ENCODE data around the gene ATF5. TPM values are rescaled to one million over a fixed set of nuclear protein-coding genes. Genes with fewer than 3 reads are reported as not detected.

Gene ATF5
- total and polyA plus RNA-seq, 2 of the 13 experiments (the other 11 are each of a cell fraction or from before 2014, with no cell fraction given) = 5.2 to 10.3 TPM

DNA sequence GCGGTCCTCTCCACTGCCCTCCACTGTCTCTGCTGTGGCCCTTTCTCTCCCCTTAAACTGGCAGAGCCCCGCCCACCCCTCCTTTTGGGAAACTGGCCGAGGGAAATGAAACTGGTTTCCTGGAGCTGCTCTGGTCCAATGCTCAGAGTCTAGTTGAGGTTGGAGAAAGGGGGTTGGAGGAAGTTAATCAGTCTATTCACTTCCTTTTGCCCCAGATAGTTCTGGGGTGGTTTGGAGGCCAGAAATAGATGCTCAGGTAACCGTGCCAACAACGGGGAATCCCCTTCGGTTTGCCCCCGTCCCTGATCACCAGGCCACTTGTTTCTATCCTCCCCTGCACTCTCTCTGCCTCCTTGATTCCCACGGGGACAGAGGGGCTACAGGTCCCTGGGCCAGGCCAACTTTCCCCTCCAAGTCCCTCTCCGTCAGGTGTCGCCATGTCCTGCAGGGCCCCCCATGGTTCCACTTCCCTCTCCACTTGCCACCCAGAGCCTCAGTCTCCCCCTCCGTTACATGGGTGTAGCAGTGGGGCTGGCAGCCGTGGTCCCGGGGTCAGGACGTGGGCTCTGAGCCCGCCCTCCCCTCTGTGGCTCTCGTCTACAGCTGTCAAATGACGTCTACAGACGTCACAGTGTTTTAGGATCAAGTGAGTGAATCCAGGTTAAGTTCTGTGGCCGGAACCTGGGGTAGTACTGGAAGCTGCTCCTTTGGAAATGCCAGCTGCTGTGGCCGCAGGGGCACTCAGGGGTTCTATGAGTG, 32.0 kb upstream of the ATF5 start, which contains the start of gene IL4I1:
Gene IL4I1, minus strand, starts transcription at position 25 of the 759 bp plus-strand sequence. CDS start 727 bp downstream, outside the sequence.
- Histone ChIP-seq H3K9me3 (ENCODE audit: low read length) (no peaks in the 10 kb centered on the region), H3K79me2 (ENCODE audit: insufficient read depth, low read length) (no peaks in the 10 kb centered on the region), H3K9ac (ENCODE audit: insufficient read depth, low read depth, low read length) (no peak within 1 kb of the TSS), H3K4me2 (ENCODE audit: low read depth, low read length) (peak within 1 kb of the TSS; percentile 10; the same call in 1 of the 2 replicates), H4K20me1 (ENCODE audit: insufficient read depth, low read length) (no peaks in the 10 kb centered on the region), H3K27ac (ENCODE audit: extremely low read length, insufficient read depth, low read length) (no peak within 1 kb of the TSS), H3K4me3 (replicated peaks in 1 of 3; ENCODE audit: insufficient read depth in 1 of 3, low read depth in 2 of 3, low read length in 3 of 3) (peak within 1 kb of the TSS in 1 of 3 experiments; percentile 10; a peak in 1 of 6 replicates), H2AFZ (ENCODE audit: low read length) (no peak within 1 kb of the TSS), H3K27me3 (ENCODE audit: control insufficient read depth in 1 of 2, insufficient read depth in 2 of 2, low read length in 2 of 2) (peaks cover 9 to 17% of the 10 kb centered on the region in 2 experiments; a peak in 4 of 5 replicates), H3K4me1 (ENCODE audit: insufficient read depth, low read length) (peaks cover 18% of the 10 kb centered on the region), H3K36me3 (replicated peaks in 1 of 2; ENCODE audit: control insufficient read depth in 1 of 2, insufficient read depth in 2 of 2, low read length in 2 of 2) (no peaks in the 10 kb centered on the region)
- 38% methylated on average over 17 of the region's 20 CpGs for WGBS (ENCODE audit: low lambda C conversion rate)
- intact Hi-C loops (cut with micrococcal nuclease; ENCODE audit: unreplicated experiment) = no loop called here
- ChIA-PET POLR2A (no interaction called here), CTCF (ENCODE audit: low intra/inter-chr PET ratio, low total read pairs) (no interaction called here)
- in situ Hi-C loops (cut with HindIII; ENCODE audit: extremely low pct_ligation_motif_present, low pct_unique_long_range_greater_than_20kb) = no loop called here
- no TSS peak for BruUV-seq (replicated peaks)
- DNase-seq (ENCODE audit: low spot score) (no peak), ATAC-seq (no peak), FAIRE-seq (no peak)
- TF ChIP-seq CREB1 (IDR thresholded peaks at IDR 0.05) (0 out of 2 replicates have a peak, but pooled peaks have one; percentile 8), CREB1 (CRISPR knock-in tag; IDR thresholded peaks at IDR 0.05) (no peak), NFATC3 (CRISPR knock-in tag; IDR thresholded peaks at IDR 0.05) (no peak)

- CTCF ChIA-PET (ENCODE audit: low intra/inter-chr PET ratio, low total read pairs) = no interaction called here
- H3K9ac ChIP-seq (ENCODE audit: insufficient read depth, low read depth, low read length) = no peak overlapping the region
- no peaks in the 10 kb centered on the region for H4K20me1 ChIP-seq (ENCODE audit: insufficient read depth, low read length)
- H3K27me3 ChIP-seq (ENCODE audit: control insufficient read depth in 1 of 2, insufficient read depth in 2 of 2, low read length in 2 of 2) = no peaks in the 10 kb centered on the region
- 95% methylated on average over 6 of the region's 6 CpGs for WGBS (ENCODE audit: low lambda C conversion rate)
- H3K27ac ChIP-seq (ENCODE audit: extremely low read length, insufficient read depth, low read length) = no peak overlapping the region
- H3K4me2 ChIP-seq (ENCODE audit: low read depth, low read length) = no peak overlapping the region
- POLR2A ChIA-PET = no interaction called here
- BruUV-seq (replicated peaks) = no TSS peak
- TF ChIP-seq TBX2 (CRISPR knock-in tag; IDR thresholded peaks at IDR 0.05; ENCODE audit: borderline replicate concordance) (no peak), SNAI1 (CRISPR knock-in tag; IDR thresholded peaks at IDR 0.05; ENCODE audit: borderline replicate concordance) (no peak), ZFP37 (CRISPR knock-in tag; IDR thresholded peaks at IDR 0.05; ENCODE audit: borderline replicate concordance) (no peak)
- H3K36me3 ChIP-seq (replicated peaks in 1 of 2; ENCODE audit: control insufficient read depth in 1 of 2, insufficient read depth in 2 of 2, low read length in 2 of 2) = peaks cover 13 to 19% of the 10 kb centered on the region in 2 experiments; a peak in 4 of 5 replicates
- no peaks in the 10 kb centered on the region for H3K9me3 ChIP-seq (ENCODE audit: low read length)
- ATAC-seq = no peak
- FAIRE-seq = no peak
- H3K79me2 ChIP-seq (ENCODE audit: insufficient read depth, low read length) = no peaks in the 10 kb centered on the region
- H2AFZ ChIP-seq (ENCODE audit: low read length) = no peak overlapping the region
- in situ Hi-C loops (cut with HindIII; ENCODE audit: extremely low pct_ligation_motif_present, low pct_unique_long_range_greater_than_20kb) (no loop called here), intact Hi-C loops (cut with micrococcal nuclease; ENCODE audit: unreplicated experiment) (no loop called here)
- DNase-seq (ENCODE audit: low spot score) = no peak
- H3K4me1 ChIP-seq (ENCODE audit: insufficient read depth, low read length) = no peaks in the 10 kb centered on the region
- H3K4me3 ChIP-seq (replicated peaks in 1 of 3; ENCODE audit: insufficient read depth in 1 of 3, low read depth in 2 of 3, low read length in 3 of 3) = no peak overlapping the region
Measured at GRCh38 chr19:49904136-49904535, 24.9 kb upstream of the ATF5 start.
